Adrenal gland (tissue), 12 donors: ENCODE data around the gene LONRF2. TPM values are rescaled to one million over a fixed set of nuclear protein-coding genes. Genes with fewer than 3 reads are reported as not detected.
A peak's percentile ranks its signal among the peaks of the same experiment; 100 is the strongest.

Experiments
- DNase-seq, 7 donors: peaks; one replicate each; pipeline ENCODE4 v3.0.0-alpha.2; 2019 to 2020
- H3K27ac ChIP-seq, 5 donors: fragments of 200-600 bp; sonication (generic) in 4 of 5; 1 replicate in 3 of 5; 2 replicates in 2 of 5; pipeline versions ENCODE4 v1.5.1 to v1.8.0; 2016 to 2020; ENCODE audit warnings: mild to moderate bottlenecking in 1 of 5
- H3K27me3 ChIP-seq: fragments of 200-600 bp; 2 replicates; pipeline ENCODE4 v1.8.0; 2021
- H3K36me3 ChIP-seq, 2 donors: fragments of 200-600 bp; replicated peaks in 1 of 2; 1 replicate in 1 of 2; 2 replicates in 1 of 2; pipeline versions ENCODE4 v1.5.1 to v1.8.0; 2018 to 2022
- H3K4me1 ChIP-seq, 2 donors: fragments of 200-600 bp; replicated peaks in 1 of 2; 1 replicate in 1 of 2; 2 replicates in 1 of 2; pipeline versions ENCODE4 v1.5.1 to v1.8.0; 2018 to 2021
- H3K4me3 ChIP-seq, 4 donors: fragments of 200-600 bp; sonication (generic) in 3 of 4; one replicate each; pipeline ENCODE4 v1.5.1; 2016 to 2018
- H3K9me3 ChIP-seq, 3 donors: fragments of 200-600 bp; sonication (generic) in 1 of 3; replicated peaks in 1 of 3; 1 replicate in 2 of 3; 2 replicates in 1 of 3; pipeline versions ENCODE4 v1.5.1 to v1.8.0; 2016 to 2021
- POLR2A ChIP-seq, 2 donors: fragments of 450-650 bp; IDR thresholded peaks; one replicate each; pipeline ENCODE4 v1.6.1; 2017; ENCODE audit warnings: antibody characterized with exemption in 2 of 2, mild to moderate bottlenecking in 2 of 2, moderate library complexity in 1 of 2
- WGBS, 4 donors: extraction: QIAGEN DNeasy Blood & Tissue Kit in 2 of 4; methylation state at CpG; one replicate each; pipeline versions ENCODE4 v1.1.5 to v1.1.7; 2013 to 2017; 5-methylcytosine and 5-hydroxymethylcytosine counted together
- intact Hi-C, 2 donors: fragments of 100-400 bp; cut with DNase I; formaldehyde crosslinking; loops; one replicate each; pipeline versions ENCODE4 v1.14.1 to v1.15.0; 2022 to 2023
- polyA plus RNA-seq, 3 donors: library from polyadenylated mRNA; stranded (reverse); fragments of 200-250 nt in 2 of 3; fragments of 350-450 nt in 1 of 3; fragmentation: Illumina TruSeq in 1 of 3; extraction: RNeasy Lipid Tissue Mini Kit (QIAGEN cat#74804) in 1 of 3; gene quantifications; one replicate each; pipeline ENCODE4 v1.2.3, GENCODE V29; 2013 to 2014
- total RNA-seq, 9 donors: library from RNA; depleted of rRNA in 4 of 9; stranded (reverse); fragments of >200 nt in 4 of 9; fragments of 120-200 nt in 1 of 9; fragmentation: NEBNext Ultra II Directional in 1 of 9; extraction: Animal tissue kit (Norgen Biotek cat#: 25700) in 1 of 9; gene quantifications; one replicate each; pipeline versions ENCODE4 v1.1.0 to v1.2.4, GENCODE V29; 2013 to 2023
- TF ChIP-seq, protein P1 (sequence below), 6 experiments: fragments of 450-650 bp in 4 of 6; fragments of 200-600 bp in 2 of 6; sonication (generic) in 1 of 6; IDR thresholded peaks; 1 replicate in 5 of 6; 2 replicates in 1 of 6; pipeline versions ENCODE4 v1.5.1 to v1.8.0; 2016 to 2021; ENCODE audit warnings: antibody characterized with exemption in 6 of 6, mild to moderate bottlenecking in 2 of 6, moderate library complexity in 1 of 6
- donor health status: healthy with polysubstance abuse.
- donor health status: Bipolar disorder and iron deficiency.
- donor health status: DM: yes; HTN: yes; CAD: no.
- donor health status: DM: no; HTN: no; CAD: no.
- donor health status: DM: no; HTN: no; CAD: no.
- donor health status: DM: yes; HTN: yes; CAD: no.

Gene LONRF2
- total and polyA plus RNA-seq, 12 donors: 8.1 to 110 (median 43.0) TPM

- Histone ChIP-seq H3K36me3 (no peaks in the 10 kb centered on the region), H3K4me1 (no peaks in the 10 kb centered on the region), H3K4me3 (no peak overlapping the region), H3K27me3 (no peaks in the 10 kb centered on the region), H3K9me3 (no peaks in the 10 kb centered on the region), H3K27ac (no peak overlapping the region)
- TF ChIP-seq POLR2A (IDR thresholded peaks at IDR 0.05): no peak
- intact Hi-C loops: no loop called here
- DNase-seq: no peak
- 84 to 95% (median 91%) methylated on average over 6 of the region's 6 CpGs for WGBS, 4 donors
Observed at GRCh38 chr2:100236166-100236565, 86.1 kb downstream of the LONRF2 start.

- Histone ChIP-seq H3K4me1 (no peaks in the 10 kb centered on the region), H3K27me3 (no peaks in the 10 kb centered on the region), H3K27ac (no peak overlapping the region), H3K9me3 (no peaks in the 10 kb centered on the region), H3K4me3 (no peak overlapping the region), H3K36me3 (no peaks in the 10 kb centered on the region)
- no peak for TF ChIP-seq POLR2A (IDR thresholded peaks at IDR 0.05)
- TF ChIP-seq, protein P1, sequence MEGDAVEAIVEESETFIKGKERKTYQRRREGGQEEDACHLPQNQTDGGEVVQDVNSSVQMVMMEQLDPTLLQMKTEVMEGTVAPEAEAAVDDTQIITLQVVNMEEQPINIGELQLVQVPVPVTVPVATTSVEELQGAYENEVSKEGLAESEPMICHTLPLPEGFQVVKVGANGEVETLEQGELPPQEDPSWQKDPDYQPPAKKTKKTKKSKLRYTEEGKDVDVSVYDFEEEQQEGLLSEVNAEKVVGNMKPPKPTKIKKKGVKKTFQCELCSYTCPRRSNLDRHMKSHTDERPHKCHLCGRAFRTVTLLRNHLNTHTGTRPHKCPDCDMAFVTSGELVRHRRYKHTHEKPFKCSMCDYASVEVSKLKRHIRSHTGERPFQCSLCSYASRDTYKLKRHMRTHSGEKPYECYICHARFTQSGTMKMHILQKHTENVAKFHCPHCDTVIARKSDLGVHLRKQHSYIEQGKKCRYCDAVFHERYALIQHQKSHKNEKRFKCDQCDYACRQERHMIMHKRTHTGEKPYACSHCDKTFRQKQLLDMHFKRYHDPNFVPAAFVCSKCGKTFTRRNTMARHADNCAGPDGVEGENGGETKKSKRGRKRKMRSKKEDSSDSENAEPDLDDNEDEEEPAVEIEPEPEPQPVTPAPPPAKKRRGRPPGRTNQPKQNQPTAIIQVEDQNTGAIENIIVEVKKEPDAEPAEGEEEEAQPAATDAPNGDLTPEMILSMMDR (IDR thresholded peaks at IDR 0.05): no peak
- WGBS, 4 donors: 86 to 94% (median 88%) methylated on average over 4 of the region's 4 CpGs
- no peak for DNase-seq
- intact Hi-C loops: no loop called here
Observed at GRCh38 chr2:100235581-100235980, 86.7 kb downstream of the LONRF2 start.

GRCh38 chr2:100235098-100235497 lies 87.2 kb downstream of the LONRF2 start:
- DNase-seq: peak in 1 of 7 donors; percentile 36
- H3K27ac ChIP-seq: no peak overlapping the region
- 72 to 81% (median 75%) methylated on average over 10 to 16 of the region's 16 CpGs for WGBS, 4 donors
- no peaks in the 10 kb centered on the region for H3K27me3 ChIP-seq
- TF ChIP-seq, protein P1 (IDR thresholded peaks at IDR 0.05): no peak
- no peak for TF ChIP-seq POLR2A (IDR thresholded peaks at IDR 0.05)
- intact Hi-C loops: no loop called here
- no peaks in the 10 kb centered on the region for H3K4me1 ChIP-seq
- no peak overlapping the region for H3K4me3 ChIP-seq
- no peaks in the 10 kb centered on the region for H3K9me3 ChIP-seq
- H3K36me3 ChIP-seq: no peaks in the 10 kb centered on the region

DNA sequence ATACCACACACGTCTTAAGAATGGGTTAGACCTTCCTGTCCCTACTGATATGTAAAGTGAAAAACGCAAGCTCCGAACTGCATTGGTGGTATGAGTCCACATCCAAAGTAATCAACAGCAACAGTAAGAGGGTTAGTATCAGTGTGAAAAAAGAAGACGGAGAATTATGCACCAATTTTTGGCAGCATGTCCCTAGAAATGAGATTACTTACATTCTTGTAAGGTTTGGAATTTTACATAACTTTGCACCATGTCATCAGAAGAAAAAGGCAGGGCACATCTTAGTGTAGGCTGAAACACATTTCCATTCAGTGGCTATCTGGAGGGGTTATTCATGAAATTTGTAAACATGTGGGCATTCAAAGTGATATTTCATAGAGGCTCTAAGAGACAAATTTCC lies 88.2 kb downstream of the LONRF2 start:
- Histone ChIP-seq H3K9me3 (no peaks in the 10 kb centered on the region), H3K4me3 (no peak overlapping the region), H3K4me1 (no peaks in the 10 kb centered on the region), H3K36me3 (no peaks in the 10 kb centered on the region), H3K27ac (no peak overlapping the region), H3K27me3 (no peaks in the 10 kb centered on the region)
- TF ChIP-seq, protein P1 (IDR thresholded peaks at IDR 0.05): no peak
- no peak for TF ChIP-seq POLR2A (IDR thresholded peaks at IDR 0.05)
- intact Hi-C loops: no loop called here
- DNase-seq: no peak
- WGBS, 4 donors: 67 to 78% (median 75%) methylated on average over 4 of the region's 4 CpGs

- H3K36me3 ChIP-seq: no peaks in the 10 kb centered on the region
- no peaks in the 10 kb centered on the region for H3K4me1 ChIP-seq
- WGBS, 4 donors: 75 to 93% (median 88%) methylated on average over 1 to 2 of the region's 2 CpGs
- no peak overlapping the region for H3K27ac ChIP-seq
- no peak for TF ChIP-seq POLR2A (IDR thresholded peaks at IDR 0.05)
- TF ChIP-seq, protein P1 (IDR thresholded peaks at IDR 0.05): no peak
- H3K9me3 ChIP-seq: no peaks in the 10 kb centered on the region
- no peaks in the 10 kb centered on the region for H3K27me3 ChIP-seq
- no peak for DNase-seq
- H3K4me3 ChIP-seq: no peak overlapping the region
- intact Hi-C loops: no loop called here
Observed at GRCh38 chr2:100233061-100233460, 89.2 kb downstream of the LONRF2 start.
